OCI-LY7 (cell line): ENCODE measurements around the gene CDKAL1. TPM values are rescaled to one million over a fixed set of nuclear protein-coding genes. Genes with fewer than 3 reads are reported as not detected.
"Not testable (repeated sequence)": the region's sequence is repeated elsewhere in the genome, so short reads cannot be mapped to it uniquely, and the experiment has no call there.

Experiments
- BruUV-seq: library from RNA; stranded (reverse); fragments of 400-500 nt; replicated peaks from 2 replicates; lab custom pipeline; 2021; lab: Mats Ljungman, UMichigan
- CTCF ChIA-PET: fragments of 300-600 bp; sonication (Branson Sonifier 250); formaldehyde crosslinking; loops from one replicate; lab custom pipeline; 2022; ENCODE audit warnings: antibody characterized with exemption; ENCODE audit not compliant: unreplicated experiment; lab: Charles Lee
- POLR2A ChIA-PET: fragments of 300-600 bp; sonication (Branson Sonifier 250); formaldehyde crosslinking; loops from one replicate; lab custom pipeline; 2022; ENCODE audit warnings: antibody characterized with exemption; lab: Charles Lee
- DNase-seq: peaks from one replicate; pipeline ENCODE4 v3.0.0-alpha.2; 2015; ENCODE audit warnings: low spot score
- H2AFZ ChIP-seq: fragments of 200-600 bp; sonication (generic), shearing (Covaris generic); 2 replicates; pipeline ENCODE4 v1.6.1; 2014; ENCODE audit warnings: mild to moderate bottlenecking, antibody characterized with exemption, low read length, moderate library complexity
- H3K27ac ChIP-seq: fragments of 200-600 bp; sonication (generic); 2 replicates; pipeline ENCODE4 v1.5.1; 2014; ENCODE audit warnings: mixed run types, low read depth, mild to moderate bottlenecking, moderate library complexity, low read length, inconsistent platforms; ENCODE audit not compliant: poor library complexity, severe bottlenecking
- H3K36me3 ChIP-seq: fragments of 200-600 bp; sonication (generic); 2 replicates; pipeline ENCODE4 v1.6.1; 2014; ENCODE audit warnings: mild to moderate bottlenecking, antibody characterized with exemption, low read length, moderate library complexity, mixed read lengths; ENCODE audit not compliant: insufficient read depth
- H3K4me1 ChIP-seq: fragments of 200-600 bp; sonication (generic); 2 replicates; pipeline ENCODE4 v1.5.1; 2014; ENCODE audit warnings: mild to moderate bottlenecking, low read length; ENCODE audit not compliant: insufficient read depth, poor library complexity, severe bottlenecking
- H3K4me2 ChIP-seq: fragments of 200-600 bp; sonication (generic); 2 replicates; pipeline ENCODE4 v1.6.1; 2014; ENCODE audit warnings: mild to moderate bottlenecking, low read length
- H3K4me3 ChIP-seq: fragments of 200-600 bp; sonication (generic); 2 replicates; pipeline ENCODE4 v1.5.1; 2014; ENCODE audit warnings: mild to moderate bottlenecking, low read depth, low read length; ENCODE audit not compliant: poor library complexity, severe bottlenecking
- H3K79me2 ChIP-seq: fragments of 200-600 bp; sonication (generic); 2 replicates; pipeline ENCODE4 v1.6.1; 2016; ENCODE audit warnings: low read depth, mild to moderate bottlenecking, low read length, moderate library complexity, mixed read lengths; ENCODE audit not compliant: insufficient read depth
- H3K9me2 ChIP-seq: fragments of 200-600 bp; sonication (generic); 2 replicates; pipeline ENCODE4 v1.6.1; 2016; ENCODE audit warnings: mild to moderate bottlenecking, low read length, mixed read lengths; ENCODE audit not compliant: insufficient read depth
- H3K9me3 ChIP-seq: fragments of 200-600 bp; sonication (generic); 2 replicates; pipeline ENCODE4 v1.6.1; 2014; ENCODE audit warnings: mild to moderate bottlenecking, mixed run types, low read length, mixed read lengths
- H4K20me1 ChIP-seq: fragments of 200-600 bp; sonication (generic); 2 replicates; pipeline ENCODE4 v1.6.1; 2014; ENCODE audit warnings: mild to moderate bottlenecking, antibody characterized with exemption, low read length, moderate library complexity, mixed read lengths; ENCODE audit not compliant: insufficient read depth
- CTCF ChIP-seq: fragments of 200-600 bp; sonication (generic); conservative IDR thresholded peaks from 2 replicates; pipeline ENCODE4 v1.5.1; 2014; ENCODE audit warnings: mild to moderate bottlenecking, antibody characterized with exemption, low read length, moderate library complexity, mixed read lengths
- EZH2phosphoT487 ChIP-seq: fragments of 200-600 bp; sonication (generic); IDR thresholded peaks from 2 replicates; pipeline ENCODE4 v1.6.1; 2018; ENCODE audit warnings: low read depth, borderline replicate concordance, mild to moderate bottlenecking, mixed run types, antibody characterized with exemption, low read length, moderate library complexity, mixed read lengths
- intact Hi-C: fragments of 100-400 bp; cut with micrococcal nuclease; formaldehyde crosslinking; loops from one replicate; pipeline ENCODE4 v1.10.0; 2022; ENCODE audit not compliant: unreplicated experiment
- total RNA-seq, 2 experiments: library from RNA; depleted of rRNA in 1 of 2; stranded (reverse); fragments of >200 nt in 1 of 2; shearing (Covaris generic) in 1 of 2; gene quantifications; 2 replicates each; pipeline ENCODE4 v1.2.3, GENCODE V29; 2014 to 2022

CDKAL1 gene
- total RNA-seq, 2 experiments from 2014 or later = 19.9 to 21.1 TPM

DNA sequence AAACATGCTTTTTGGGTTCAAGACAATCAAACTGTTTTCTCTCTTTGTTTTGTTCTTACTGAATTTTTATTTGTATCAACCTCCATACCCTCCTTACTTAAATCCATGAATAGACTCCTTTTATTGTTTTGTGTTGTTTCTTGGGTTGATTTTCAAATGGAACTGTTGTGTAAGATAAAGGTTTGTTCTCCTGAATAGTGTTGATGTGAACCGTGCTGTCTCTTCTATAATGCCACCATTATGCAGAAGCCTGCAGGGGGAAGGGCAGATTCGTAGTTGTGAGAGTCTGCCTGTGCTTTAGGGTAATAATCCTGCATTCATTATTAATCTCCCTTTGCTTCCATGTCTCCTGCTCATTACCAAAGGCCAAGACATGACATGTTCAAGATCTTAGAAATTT lies 105.9 kb downstream of the CDKAL1 start:
- ChIA-PET CTCF (no interaction called here), POLR2A (no interaction called here)
- no peak for TF ChIP-seq EZH2phosphoT487
- TF ChIP-seq CTCF = no peak
- Histone ChIP-seq H3K4me2 (no peak overlapping the region), H3K36me3 (no peaks in the 10 kb centered on the region), H3K9me3 (no peaks in the 10 kb centered on the region), H3K4me3 (no peak overlapping the region), H3K27ac (no peak overlapping the region), H3K9me2 (no peaks in the 10 kb centered on the region), H2AFZ (no peak overlapping the region), H3K4me1 (no peaks in the 10 kb centered on the region), H4K20me1 (no peaks in the 10 kb centered on the region), H3K79me2 (peaks cover 4% of the 10 kb centered on the region; the same call in 1 of the 2 replicates)
- no peak for DNase-seq
- intact Hi-C loops = no loop called here
- BruUV-seq = no TSS peak

DNA sequence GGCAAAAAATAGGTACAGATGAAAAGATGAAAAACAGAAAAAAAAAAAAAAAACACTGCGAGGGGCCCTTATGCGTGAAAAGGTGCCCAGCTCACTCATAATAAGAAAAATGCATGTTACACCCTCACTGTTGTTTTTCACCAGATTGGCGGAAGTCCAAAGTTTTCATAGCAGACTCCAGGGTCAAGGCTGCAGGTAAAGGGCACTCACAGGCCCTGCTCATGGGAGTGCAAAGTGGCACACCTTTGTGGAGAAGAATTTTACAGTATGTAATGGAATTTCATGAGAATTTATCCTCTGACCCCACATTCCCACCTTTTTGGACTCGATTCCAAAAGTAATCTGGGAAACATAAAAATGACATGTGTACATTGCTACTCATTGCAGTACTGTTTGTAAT lies 108.2 kb downstream of the CDKAL1 start:
- no peaks in the 10 kb centered on the region for H4K20me1 ChIP-seq
- H3K36me3 ChIP-seq = no peaks in the 10 kb centered on the region
- no peaks in the 10 kb centered on the region for H3K4me1 ChIP-seq
- no peaks in the 10 kb centered on the region for H3K79me2 ChIP-seq
- no peak overlapping the region for H3K27ac ChIP-seq
- no peak overlapping the region for H3K4me3 ChIP-seq
- intact Hi-C loops = no loop called here
- no peaks in the 10 kb centered on the region for H3K9me3 ChIP-seq
- ChIA-PET CTCF (no interaction called here), POLR2A (no interaction called here)
- H3K9me2 ChIP-seq = no peaks in the 10 kb centered on the region
- no peak for DNase-seq
- no peak overlapping the region for H2AFZ ChIP-seq
- H3K4me2 ChIP-seq = no peak overlapping the region
- TF ChIP-seq EZH2phosphoT487 (no peak), CTCF (no peak)
- BruUV-seq = no TSS peak

GRCh38 chr6:20644667-20645370 lies 110.6 kb downstream of the CDKAL1 start:
- no peaks in the 10 kb centered on the region for H4K20me1 ChIP-seq
- DNase-seq = no peak
- CTCF ChIA-PET = no interaction called here
- no peaks in the 10 kb centered on the region for H3K79me2 ChIP-seq
- intact Hi-C loops = no loop called here
- H3K4me2 ChIP-seq = no peak overlapping the region
- H2AFZ ChIP-seq = no peak overlapping the region
- BruUV-seq = no TSS peak
- POLR2A ChIA-PET = interaction anchor here (0.6 kb wide), 2 partner anchors 343 to 893 kb away, joined by 3 read pairs; no protein-coding TSS in a partner anchor
- H3K4me1 ChIP-seq = no peaks in the 10 kb centered on the region
- peaks cover 3% of the 10 kb centered on the region for H3K36me3 ChIP-seq
- TF ChIP-seq EZH2phosphoT487 (no peak), CTCF (no peak)
- H3K9me3 ChIP-seq = no peaks in the 10 kb centered on the region
- no peaks in the 10 kb centered on the region for H3K9me2 ChIP-seq
- no peak overlapping the region for H3K4me3 ChIP-seq
- H3K27ac ChIP-seq = no peak overlapping the region

DNA sequence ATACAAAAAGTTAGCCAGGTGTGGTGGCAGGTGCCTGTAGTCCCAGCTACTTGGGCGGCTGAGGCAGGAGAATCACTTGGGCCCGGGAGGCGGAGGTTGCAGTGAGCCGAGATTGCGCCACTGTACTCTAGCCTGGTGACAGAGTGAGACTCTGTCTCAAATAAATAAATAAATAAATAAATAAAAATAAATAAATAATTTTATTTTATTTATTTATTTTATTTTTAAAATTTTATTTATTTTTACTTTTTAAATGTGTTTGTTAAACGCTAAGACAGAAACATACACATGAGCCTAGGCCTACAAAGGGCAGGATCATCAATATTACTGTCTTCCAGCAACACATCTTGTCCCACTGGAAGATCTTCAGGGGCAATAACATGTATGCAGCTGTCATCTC lies 111.3 kb downstream of the CDKAL1 start:
- POLR2A ChIA-PET, CTCF ChIA-PET: not testable (repeated sequence)

More for the DNA sequence above, 111.3 kb downstream of the CDKAL1 start:
- H4K20me1 ChIP-seq, intact Hi-C loops, H3K4me2 ChIP-seq, H3K4me3 ChIP-seq, DNase-seq, H3K79me2 ChIP-seq, H3K4me1 ChIP-seq, H2AFZ ChIP-seq, H3K36me3 ChIP-seq, H3K9me3 ChIP-seq, H3K9me2 ChIP-seq, H3K27ac ChIP-seq, BruUV-seq: not testable (repeated sequence)
